ENCODE measurements around the gene LRIT1.
A peak's percentile ranks its signal among the peaks of the same experiment; 100 is the strongest.
"Not testable (repeated sequence)": the region's sequence is repeated elsewhere in the genome, so short reads cannot be mapped to it uniquely, and the experiment has no call there.

LRIT1 gene

GRCh38 chr10:84241185-84241790 lies at the start of gene LRIT1:
TSS of gene LRIT1 (minus strand) at chr10:84241546. CDS start at chr10:84241439, 107 bp downstream.
- no peak for DNase-seq (ENCODE audit: low read depth in 2 of 2)

- no peak for DNase-seq (ENCODE audit: low read depth in 2 of 2)
Measured at GRCh38 chr10:84290235-84290634, 48.9 kb upstream of the LRIT1 start.

GRCh38 chr10:84289521-84290200 lies 48.3 kb upstream of the LRIT1 start:
- DNase-seq (ENCODE audit: low read depth in 2 of 2): no peak

- no peak for DNase-seq (ENCODE audit: low read depth in 2 of 2)
Measured at GRCh38 chr10:84288151-84288550, 46.8 kb upstream of the LRIT1 start.

GRCh38 chr10:84286695-84287094 lies 45.3 kb upstream of the LRIT1 start:
- no peak for DNase-seq (ENCODE audit: low read depth in 2 of 2)

- not testable (repeated sequence) for DNase-seq (ENCODE audit: low read depth in 2 of 2)
Measured at GRCh38 chr10:84279876-84280475, 38.6 kb upstream of the LRIT1 start.

GRCh38 chr10:84270708-84271107 lies 29.4 kb upstream of the LRIT1 start:
- no peak for DNase-seq (ENCODE audit: low read depth in 2 of 2)

- no peak for DNase-seq (ENCODE audit: low read depth in 2 of 2)
Measured at GRCh38 chr10:84269773-84270172, 28.4 kb upstream of the LRIT1 start.

GRCh38 chr10:84269162-84269561 lies 27.8 kb upstream of the LRIT1 start:
- no peak for DNase-seq (ENCODE audit: low read depth in 2 of 2)

GRCh38 chr10:84267503-84268126 lies 26.3 kb upstream of the LRIT1 start:
- DNase-seq (ENCODE audit: low read depth in 2 of 2): peak; percentile 71 to 81

- no peak for DNase-seq (ENCODE audit: low read depth in 2 of 2)
Measured at GRCh38 chr10:84265418-84265817, 24.1 kb upstream of the LRIT1 start.

- DNase-seq (ENCODE audit: low read depth in 2 of 2): peak; percentile 47 to 60
Measured at GRCh38 chr10:84264611-84265141, 23.3 kb upstream of the LRIT1 start.

- no peak for DNase-seq (ENCODE audit: low read depth in 2 of 2)
Measured at GRCh38 chr10:84263716-84264115, 22.4 kb upstream of the LRIT1 start.

GRCh38 chr10:84262190-84262956 lies 21.0 kb upstream of the LRIT1 start:
- no peak for DNase-seq (ENCODE audit: low read depth in 2 of 2)

GRCh38 chr10:84261236-84261915 lies 20.0 kb upstream of the LRIT1 start:
- DNase-seq (ENCODE audit: low read depth in 2 of 2): no peak

- DNase-seq (ENCODE audit: low read depth in 2 of 2): no peak
Measured at GRCh38 chr10:84258034-84258695, 16.8 kb upstream of the LRIT1 start.

GRCh38 chr10:84257343-84258020 lies 16.1 kb upstream of the LRIT1 start:
- no peak for DNase-seq (ENCODE audit: low read depth in 2 of 2)

- peak; percentile 32 to 61 for DNase-seq (ENCODE audit: low read depth in 2 of 2)
Measured at GRCh38 chr10:84256510-84257342, 15.4 kb upstream of the LRIT1 start.
